ENCODE data around the gene DNASE2.
"Not testable (repeated sequence)": the region's sequence is repeated elsewhere in the genome, so short reads cannot be mapped to it uniquely, and the experiment has no call there.

The DNASE2 gene

GRCh38 chr19:12858041-12858928 is 23.0 kb downstream of the DNASE2 start:
- no peak for DNase-seq

- no peak for DNase-seq
Observed at GRCh38 chr19:12856653-12857052, 24.6 kb downstream of the DNASE2 start.

DNA sequence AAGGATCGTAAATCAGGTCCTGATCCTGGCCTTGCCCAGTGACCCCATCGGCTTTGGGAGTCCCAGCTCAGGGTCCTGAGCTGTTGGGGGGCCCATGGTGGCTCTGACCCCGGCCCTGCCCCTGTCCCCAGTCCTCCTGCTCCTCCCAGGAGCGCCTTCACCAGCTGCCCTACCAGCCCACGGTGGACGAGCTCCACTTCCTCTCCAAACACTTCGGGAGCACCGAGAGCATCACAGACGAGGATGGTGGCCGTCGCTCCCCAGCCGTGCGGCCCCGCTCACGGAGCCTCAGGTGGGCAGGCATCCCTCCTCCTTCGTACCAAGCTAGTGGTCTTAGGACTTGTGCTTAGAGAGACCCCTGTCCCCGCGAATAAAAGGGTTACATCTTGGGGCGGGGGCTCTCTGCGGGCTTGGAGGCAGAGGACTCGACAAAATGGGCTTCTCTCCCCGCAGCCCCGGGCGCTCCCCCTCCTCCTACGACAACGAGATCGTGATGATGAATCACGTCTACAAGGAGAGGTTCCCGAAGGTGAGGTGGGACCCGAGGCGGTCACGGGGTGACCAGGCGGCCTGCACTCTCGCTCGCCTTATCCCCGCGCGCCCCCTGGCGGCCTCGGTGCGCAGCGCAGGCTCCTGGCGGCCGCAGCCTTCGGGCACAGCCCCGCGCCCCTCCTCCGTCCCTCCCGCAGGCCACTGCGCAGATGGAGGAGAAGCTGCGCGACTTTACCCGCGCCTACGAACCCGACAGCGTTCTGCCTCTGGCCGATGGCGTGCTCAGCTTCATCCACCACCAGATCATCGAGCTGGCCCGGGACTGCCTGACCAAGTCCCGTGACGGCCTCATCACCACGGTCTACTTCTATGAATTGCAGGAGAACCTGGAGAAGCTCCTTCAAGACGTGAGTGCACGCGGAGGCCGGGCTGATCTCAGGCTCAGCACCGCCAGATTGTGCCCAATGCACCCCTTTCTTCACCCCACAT is 33.8 kb downstream of the DNASE2 start:
- DNase-seq = peak; percentile 79

- not testable (repeated sequence) for DNase-seq
Observed at GRCh38 chr19:12846613-12847012, 34.6 kb downstream of the DNASE2 start.

- no peak for DNase-seq
Observed at GRCh38 chr19:12843999-12844732, 37.1 kb downstream of the DNASE2 start.

- no peak for DNase-seq
Observed at GRCh38 chr19:12843328-12843727, 37.9 kb downstream of the DNASE2 start.

DNA sequence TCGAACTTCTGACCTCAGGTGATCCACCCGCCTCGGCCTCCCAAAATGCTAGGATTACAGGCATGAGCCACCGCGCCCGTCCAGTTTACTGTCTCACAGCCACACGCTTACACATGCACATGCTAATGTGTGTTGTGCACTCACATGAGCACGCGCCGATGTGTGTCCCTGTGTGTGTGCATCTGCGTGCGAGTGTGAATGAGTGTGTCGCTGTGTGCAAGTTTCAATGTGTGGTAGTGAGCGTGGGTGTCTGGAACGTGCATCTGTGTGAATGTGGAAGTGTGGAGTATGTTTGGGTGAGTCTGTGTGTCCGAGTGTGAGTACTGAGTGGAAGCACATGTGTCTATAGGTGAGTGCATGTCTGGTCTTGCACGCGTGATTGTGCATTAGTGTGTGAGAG is 38.7 kb downstream of the DNASE2 start:
- DNase-seq = no peak

- no peak for DNase-seq
Observed at GRCh38 chr19:12841094-12841493, 40.2 kb downstream of the DNASE2 start.

GRCh38 chr19:12840091-12841079 is 40.9 kb downstream of the DNASE2 start:
- no peak for DNase-seq

DNA sequence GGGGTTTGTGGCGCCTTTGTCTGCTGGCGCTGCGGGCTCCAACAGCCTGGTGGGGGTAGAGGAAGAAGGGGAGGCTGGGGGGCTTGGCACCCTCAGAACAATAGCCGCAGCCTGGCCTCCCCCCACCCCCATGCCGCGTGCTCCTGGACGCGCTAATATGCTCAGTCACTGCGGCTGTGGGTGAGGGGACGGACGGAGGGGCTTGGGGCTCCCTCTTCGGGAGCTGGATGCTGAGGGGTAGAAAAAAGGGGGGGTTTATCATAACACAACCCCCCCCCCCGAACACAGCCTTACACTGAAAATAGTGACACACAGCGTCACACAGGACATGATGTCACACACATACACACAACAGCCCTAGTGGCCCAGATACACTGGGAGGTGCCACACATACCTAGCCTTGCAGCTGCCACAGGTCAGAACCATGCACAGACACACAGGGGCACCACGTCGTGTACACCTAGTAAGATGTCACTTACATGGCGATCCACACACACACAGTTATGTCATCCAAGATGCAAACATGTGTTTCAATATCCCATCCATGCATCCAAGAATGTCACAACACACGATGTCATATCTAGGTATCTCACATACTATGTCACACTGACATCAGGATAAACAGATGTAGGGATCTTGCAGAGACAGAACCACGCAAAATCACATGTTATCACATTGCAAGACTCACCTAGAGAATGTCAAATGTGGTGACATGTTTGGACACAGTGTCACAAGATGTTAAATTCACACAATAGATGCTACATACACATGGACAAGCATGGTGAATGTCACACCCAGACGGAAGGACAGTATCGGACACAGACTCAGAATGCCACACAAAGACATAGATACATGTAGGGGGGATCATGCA is 42.1 kb downstream of the DNASE2 start:
- DNase-seq = no peak

GRCh38 chr19:12838182-12838885 is 42.9 kb downstream of the DNASE2 start, which contains the start of gene MAST1:
Gene MAST1, plus strand, starts transcription at chr19:12838515. Its CDS starts 58 bp downstream, at chr19:12838573.
- peak; percentile 49 for DNase-seq

GRCh38 chr19:12837225-12837624 is 44.0 kb downstream of the DNASE2 start:
- no peak for DNase-seq

DNA sequence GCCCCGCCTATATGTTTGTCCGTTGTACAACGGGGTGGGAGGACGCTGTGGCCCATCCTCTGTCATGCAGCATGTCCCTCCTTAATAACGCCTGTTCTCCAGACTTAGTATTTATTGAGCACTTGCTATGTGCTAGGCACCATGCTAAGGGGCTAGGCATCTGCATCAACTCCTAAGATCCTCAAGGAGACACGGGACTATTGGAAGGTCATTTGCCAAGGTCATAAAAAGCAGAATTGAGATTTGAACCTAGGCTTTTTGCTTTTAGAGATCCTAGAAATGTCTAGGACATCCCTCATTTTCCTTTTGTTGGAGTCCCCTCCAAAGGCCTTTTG is 44.8 kb downstream of the DNASE2 start:
- no peak for DNase-seq

GRCh38 chr19:12834976-12835757 is 46.1 kb downstream of the DNASE2 start:
- no peak for DNase-seq

- no peak for DNase-seq
Observed at GRCh38 chr19:12834566-12834943, 46.7 kb downstream of the DNASE2 start, which contains the start of gene RTBDN. Gene RTBDN, minus strand, starts transcription at chr19:12834579. Its CDS starts 4,600 bp downstream, at chr19:12829979.

DNA sequence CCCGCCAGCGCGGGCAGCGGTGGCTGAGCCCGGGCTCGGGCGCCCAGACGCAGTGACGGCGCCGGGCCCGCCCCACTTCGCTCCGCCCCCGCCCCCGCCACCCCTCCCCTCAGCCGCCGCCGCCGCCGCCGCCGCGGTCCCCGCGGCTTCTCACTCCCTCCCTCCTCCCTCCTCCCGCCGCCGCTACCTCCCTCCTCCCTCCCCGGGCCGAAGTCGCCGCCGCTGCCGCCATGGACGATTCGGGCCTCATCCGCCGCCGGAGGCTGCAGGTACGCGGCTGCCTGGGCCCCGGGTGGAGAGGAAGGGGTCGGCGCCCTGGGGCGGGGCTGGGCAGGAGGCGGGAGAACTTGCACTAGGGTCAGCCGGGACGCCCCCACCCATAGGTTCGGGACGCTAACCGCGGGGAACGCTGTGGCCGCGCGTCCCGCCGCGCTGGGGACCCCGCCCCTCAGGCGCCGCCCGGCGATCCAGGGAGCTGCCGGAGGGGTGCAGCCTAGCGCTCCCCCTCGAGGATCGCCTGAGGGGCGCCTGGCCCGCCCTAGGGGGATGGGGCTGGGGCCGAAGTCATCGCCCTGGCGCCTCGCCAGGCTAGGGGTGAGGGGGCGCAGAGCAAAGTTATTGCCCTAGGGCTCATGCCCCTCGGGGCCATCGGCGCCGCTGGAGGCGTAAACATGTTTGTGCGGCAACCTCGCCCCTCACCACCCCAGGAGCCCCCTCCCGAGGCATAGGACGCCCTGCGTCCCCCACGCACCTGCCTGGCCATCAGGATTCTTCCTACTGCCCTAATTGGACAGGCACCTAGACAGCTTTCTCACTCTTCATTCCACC is 47.3 kb downstream of the DNASE2 start:
- DNase-seq = no peak

GRCh38 chr19:12833418-12833737 is 47.9 kb downstream of the DNASE2 start:
- DNase-seq = no peak

GRCh38 chr19:12828494-12828893 is 52.8 kb downstream of the DNASE2 start:
- no peak for DNase-seq
